ENCODE results near the gene FAM234A.

FAM234A gene

DNA sequence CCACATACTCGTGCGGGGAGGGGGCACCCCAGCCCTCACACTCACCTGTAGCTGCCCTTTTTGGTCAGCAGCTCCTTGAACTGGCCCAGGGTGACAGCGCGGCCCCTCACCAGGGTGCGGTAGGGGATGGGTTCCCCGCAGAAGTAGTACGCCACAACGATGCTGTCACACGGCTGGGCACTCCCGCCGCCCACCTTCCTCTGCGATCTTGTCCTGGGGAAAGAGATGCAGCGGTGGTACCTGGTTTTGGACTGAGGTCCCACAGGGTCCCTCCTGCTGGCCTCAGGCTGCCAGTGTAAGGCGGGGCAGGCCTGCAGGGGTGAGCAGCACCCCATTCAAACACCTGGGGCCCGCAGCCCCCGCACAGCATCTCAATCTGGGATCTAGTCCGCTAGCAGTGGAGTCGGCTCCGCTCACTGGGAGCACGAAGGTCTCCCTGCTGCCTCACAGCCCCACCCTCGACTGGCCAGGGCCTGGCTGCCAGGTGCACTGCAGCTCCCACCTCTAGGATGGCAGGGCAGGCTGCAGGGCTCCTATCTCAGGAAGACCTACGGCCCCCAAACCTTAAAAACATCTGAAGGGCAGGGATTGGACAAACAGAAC is 54.9 kb downstream of the FAM234A start:
- Histone ChIP-seq H3K4me3 (ENCODE audit: low read length in 2 of 2) (no peak overlapping the region), H3K4me1 (ENCODE audit: control insufficient read depth, insufficient read depth, low read length) (no peaks in the 10 kb centered on the region), H3K27ac (ENCODE audit: low read length) (no peak overlapping the region), H3K27me3 (ENCODE audit: control insufficient read depth in 1 of 2, insufficient read depth in 2 of 2, low read length in 2 of 2) (no peaks in the 10 kb centered on the region), H3K36me3 (ENCODE audit: control insufficient read depth in 2 of 2, insufficient read depth in 2 of 2, low read length in 2 of 2) (peaks cover 13 to 17% of the 10 kb centered on the region in 2 donors), H3K9me3 (ENCODE audit: control insufficient read depth in 2 of 2, low read length in 2 of 2) (no peaks in the 10 kb centered on the region), H3K9ac (ENCODE audit: low read length in 2 of 2) (no peak overlapping the region)

DNA sequence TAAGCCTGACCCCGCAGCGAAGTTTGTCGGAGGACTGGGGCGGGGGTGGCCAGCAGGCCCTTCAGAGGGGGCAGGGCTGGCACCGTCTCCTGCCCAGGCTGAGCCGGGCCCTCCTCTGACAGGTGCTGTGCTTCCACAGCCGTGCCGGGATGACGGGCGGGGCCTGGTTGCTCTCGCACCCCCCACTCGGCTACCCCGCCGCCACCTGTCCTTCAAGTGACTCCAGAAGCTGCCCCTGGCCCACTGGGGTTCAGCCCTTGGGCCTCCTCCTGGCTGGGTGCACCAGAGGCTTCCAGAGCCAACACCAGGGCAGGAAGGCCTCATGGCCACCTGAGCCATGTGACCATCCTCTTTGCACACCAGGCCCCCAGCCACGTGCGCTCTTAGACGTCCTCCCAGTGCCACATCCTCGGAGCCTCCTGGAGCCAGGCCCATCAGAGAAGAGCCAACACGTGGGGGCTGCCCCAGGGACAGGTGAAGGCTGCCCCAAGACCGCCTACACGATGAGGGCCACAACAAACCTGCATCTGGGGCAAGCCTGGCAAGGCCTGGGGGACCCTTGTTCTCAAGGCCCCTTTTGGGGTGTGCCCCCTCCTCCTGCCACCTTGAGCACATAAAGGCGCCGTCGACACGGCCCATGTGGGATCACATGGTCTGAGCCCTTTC is 55.5 kb downstream of the FAM234A start:
- no peak overlapping the region for H3K9ac ChIP-seq (ENCODE audit: low read length in 2 of 2)
- no peaks in the 10 kb centered on the region for H3K4me1 ChIP-seq (ENCODE audit: control insufficient read depth, insufficient read depth, low read length)
- no peak overlapping the region for H3K4me3 ChIP-seq (ENCODE audit: low read length in 2 of 2)
- no peaks in the 10 kb centered on the region for H3K9me3 ChIP-seq (ENCODE audit: control insufficient read depth in 2 of 2, low read length in 2 of 2)
- no peaks in the 10 kb centered on the region for H3K27me3 ChIP-seq (ENCODE audit: control insufficient read depth in 1 of 2, insufficient read depth in 2 of 2, low read length in 2 of 2)
- H3K36me3 ChIP-seq (ENCODE audit: control insufficient read depth in 2 of 2, insufficient read depth in 2 of 2, low read length in 2 of 2) = peaks cover 13 to 17% of the 10 kb centered on the region in 2 donors
- H3K27ac ChIP-seq (ENCODE audit: low read length) = no peak overlapping the region

GRCh38 chr16:290681-291405 is 56.2 kb downstream of the FAM234A start:
- Histone ChIP-seq H3K27ac (ENCODE audit: low read length) (no peak overlapping the region), H3K36me3 (ENCODE audit: control insufficient read depth in 2 of 2, insufficient read depth in 2 of 2, low read length in 2 of 2) (peaks cover 13 to 17% of the 10 kb centered on the region in 2 donors), H3K9ac (ENCODE audit: low read length in 2 of 2) (no peak overlapping the region), H3K27me3 (ENCODE audit: control insufficient read depth in 1 of 2, insufficient read depth in 2 of 2, low read length in 2 of 2) (no peaks in the 10 kb centered on the region), H3K9me3 (ENCODE audit: control insufficient read depth in 2 of 2, low read length in 2 of 2) (no peaks in the 10 kb centered on the region), H3K4me1 (ENCODE audit: control insufficient read depth, insufficient read depth, low read length) (no peaks in the 10 kb centered on the region), H3K4me3 (ENCODE audit: low read length in 2 of 2) (no peak overlapping the region)

- Histone ChIP-seq H3K27ac (ENCODE audit: low read length) (no peak overlapping the region), H3K36me3 (ENCODE audit: control insufficient read depth in 2 of 2, insufficient read depth in 2 of 2, low read length in 2 of 2) (peaks cover 13 to 16% of the 10 kb centered on the region in 2 donors), H3K9ac (ENCODE audit: low read length in 2 of 2) (no peak overlapping the region), H3K27me3 (ENCODE audit: control insufficient read depth in 1 of 2, insufficient read depth in 2 of 2, low read length in 2 of 2) (no peaks in the 10 kb centered on the region), H3K4me1 (ENCODE audit: control insufficient read depth, insufficient read depth, low read length) (no peaks in the 10 kb centered on the region), H3K9me3 (ENCODE audit: control insufficient read depth in 2 of 2, low read length in 2 of 2) (no peaks in the 10 kb centered on the region), H3K4me3 (ENCODE audit: low read length in 2 of 2) (no peak overlapping the region)
Observed at GRCh38 chr16:291539-291938, 56.9 kb downstream of the FAM234A start.

GRCh38 chr16:293043-293775 is 58.6 kb downstream of the FAM234A start:
- H3K27me3 ChIP-seq (ENCODE audit: control insufficient read depth in 1 of 2, insufficient read depth in 2 of 2, low read length in 2 of 2) = no peaks in the 10 kb centered on the region
- peaks cover 13 to 20% of the 10 kb centered on the region in 2 donors for H3K36me3 ChIP-seq (ENCODE audit: control insufficient read depth in 2 of 2, insufficient read depth in 2 of 2, low read length in 2 of 2)
- H3K9ac ChIP-seq (ENCODE audit: low read length in 2 of 2) = no peak overlapping the region
- H3K9me3 ChIP-seq (ENCODE audit: control insufficient read depth in 2 of 2, low read length in 2 of 2) = no peaks in the 10 kb centered on the region
- no peak overlapping the region for H3K27ac ChIP-seq (ENCODE audit: low read length)
- no peak overlapping the region for H3K4me3 ChIP-seq (ENCODE audit: low read length in 2 of 2)
- no peaks in the 10 kb centered on the region for H3K4me1 ChIP-seq (ENCODE audit: control insufficient read depth, insufficient read depth, low read length)

- no peak overlapping the region for H3K9ac ChIP-seq (ENCODE audit: low read length in 2 of 2)
- no peak overlapping the region for H3K4me3 ChIP-seq (ENCODE audit: low read length in 2 of 2)
- H3K27ac ChIP-seq (ENCODE audit: low read length) = no peak overlapping the region
- H3K36me3 ChIP-seq (ENCODE audit: control insufficient read depth in 2 of 2, insufficient read depth in 2 of 2, low read length in 2 of 2) = peaks cover 7 to 16% of the 10 kb centered on the region in 2 donors
- H3K9me3 ChIP-seq (ENCODE audit: control insufficient read depth in 2 of 2, low read length in 2 of 2) = no peaks in the 10 kb centered on the region
- H3K27me3 ChIP-seq (ENCODE audit: control insufficient read depth in 1 of 2, insufficient read depth in 2 of 2, low read length in 2 of 2) = no peaks in the 10 kb centered on the region
- H3K4me1 ChIP-seq (ENCODE audit: control insufficient read depth, insufficient read depth, low read length) = no peaks in the 10 kb centered on the region
Observed at GRCh38 chr16:296276-296675, 61.7 kb downstream of the FAM234A start.

GRCh38 chr16:296806-297510 is 62.3 kb downstream of the FAM234A start:
- no peaks in the 10 kb centered on the region for H3K4me1 ChIP-seq (ENCODE audit: control insufficient read depth, insufficient read depth, low read length)
- H3K9me3 ChIP-seq (ENCODE audit: control insufficient read depth in 2 of 2, low read length in 2 of 2) = no peaks in the 10 kb centered on the region
- peaks cover 3 to 13% of the 10 kb centered on the region in 2 donors for H3K36me3 ChIP-seq (ENCODE audit: control insufficient read depth in 2 of 2, insufficient read depth in 2 of 2, low read length in 2 of 2)
- no peaks in the 10 kb centered on the region for H3K27me3 ChIP-seq (ENCODE audit: control insufficient read depth in 1 of 2, insufficient read depth in 2 of 2, low read length in 2 of 2)
- no peak overlapping the region for H3K9ac ChIP-seq (ENCODE audit: low read length in 2 of 2)
- no peak overlapping the region for H3K4me3 ChIP-seq (ENCODE audit: low read length in 2 of 2)
- no peak overlapping the region for H3K27ac ChIP-seq (ENCODE audit: low read length)

DNA sequence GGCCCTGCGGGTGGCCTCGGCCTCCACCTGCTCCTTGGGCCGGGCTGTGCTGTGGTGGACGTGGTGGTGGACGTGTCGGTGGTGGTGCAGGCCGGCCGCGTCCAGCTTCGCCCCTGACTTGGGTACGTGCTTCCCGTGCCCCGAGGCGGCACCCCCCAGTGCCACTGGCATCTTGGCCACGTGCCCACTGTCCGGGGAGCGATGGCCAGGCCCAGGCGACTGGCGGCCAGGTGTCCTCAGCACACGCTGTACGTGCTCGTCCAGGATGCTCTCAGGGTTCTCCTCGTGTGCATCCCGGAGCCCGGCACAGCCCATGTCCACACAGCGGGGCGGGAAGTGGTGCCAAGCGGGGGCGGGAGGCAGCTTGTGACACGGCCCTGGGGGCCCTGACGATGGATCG is 63.2 kb downstream of the FAM234A start:
- no peaks in the 10 kb centered on the region for H3K4me1 ChIP-seq (ENCODE audit: control insufficient read depth, insufficient read depth, low read length)
- H3K9ac ChIP-seq (ENCODE audit: low read length in 2 of 2) = no peak overlapping the region
- H3K4me3 ChIP-seq (ENCODE audit: low read length in 2 of 2) = no peak overlapping the region
- peaks cover 9 to 11% of the 10 kb centered on the region in 2 donors for H3K36me3 ChIP-seq (ENCODE audit: control insufficient read depth in 2 of 2, insufficient read depth in 2 of 2, low read length in 2 of 2)
- H3K9me3 ChIP-seq (ENCODE audit: control insufficient read depth in 2 of 2, low read length in 2 of 2) = no peaks in the 10 kb centered on the region
- H3K27me3 ChIP-seq (ENCODE audit: control insufficient read depth in 1 of 2, insufficient read depth in 2 of 2, low read length in 2 of 2) = no peaks in the 10 kb centered on the region
- H3K27ac ChIP-seq (ENCODE audit: low read length) = no peak overlapping the region

DNA sequence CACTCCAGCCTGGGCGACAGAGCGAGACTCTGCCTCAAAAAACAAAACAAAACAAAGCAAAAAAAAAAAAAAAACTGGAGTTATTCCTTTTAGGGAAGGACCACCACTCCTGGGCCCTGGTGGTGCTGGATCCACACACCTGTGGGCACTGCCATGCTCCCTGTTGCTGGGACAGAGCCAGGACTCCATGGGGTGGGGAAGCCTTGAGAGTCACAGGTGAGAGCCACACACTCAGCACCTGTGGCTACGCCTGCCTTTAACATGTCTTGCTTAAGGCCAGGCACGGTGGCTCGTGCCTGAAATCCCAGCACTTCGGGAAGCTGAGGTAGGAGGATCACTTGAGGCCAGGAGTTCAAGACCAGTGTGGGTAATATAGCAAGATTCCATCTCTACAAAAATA is 66.6 kb downstream of the FAM234A start:
- Histone ChIP-seq H3K27me3 (ENCODE audit: control insufficient read depth in 1 of 2, insufficient read depth in 2 of 2, low read length in 2 of 2) (no peaks in the 10 kb centered on the region), H3K9me3 (ENCODE audit: control insufficient read depth in 2 of 2, low read length in 2 of 2) (no peaks in the 10 kb centered on the region), H3K4me1 (ENCODE audit: control insufficient read depth, insufficient read depth, low read length) (no peaks in the 10 kb centered on the region), H3K9ac (ENCODE audit: low read length in 2 of 2) (no peak overlapping the region), H3K4me3 (ENCODE audit: low read length in 2 of 2) (no peak overlapping the region), H3K27ac (ENCODE audit: low read length) (no peak overlapping the region), H3K36me3 (ENCODE audit: control insufficient read depth in 2 of 2, insufficient read depth in 2 of 2, low read length in 2 of 2) (peaks cover 10 to 16% of the 10 kb centered on the region in 2 donors)

GRCh38 chr16:301950-302349 is 67.3 kb downstream of the FAM234A start:
- H3K9ac ChIP-seq (ENCODE audit: low read length in 2 of 2) = no peak overlapping the region
- H3K27me3 ChIP-seq (ENCODE audit: control insufficient read depth in 1 of 2, insufficient read depth in 2 of 2, low read length in 2 of 2) = no peaks in the 10 kb centered on the region
- H3K4me3 ChIP-seq (ENCODE audit: low read length in 2 of 2) = no peak overlapping the region
- peaks cover 10 to 21% of the 10 kb centered on the region in 2 donors for H3K36me3 ChIP-seq (ENCODE audit: control insufficient read depth in 2 of 2, insufficient read depth in 2 of 2, low read length in 2 of 2)
- no peak overlapping the region for H3K27ac ChIP-seq (ENCODE audit: low read length)
- no peaks in the 10 kb centered on the region for H3K9me3 ChIP-seq (ENCODE audit: control insufficient read depth in 2 of 2, low read length in 2 of 2)
- H3K4me1 ChIP-seq (ENCODE audit: control insufficient read depth, insufficient read depth, low read length) = no peaks in the 10 kb centered on the region
